HepG2 (cell line): ENCODE measurements around the gene RSKR. TPM values are rescaled to one million over a fixed set of nuclear protein-coding genes. Genes with fewer than 3 reads are reported as not detected.

ENCODE experiments used
- AGO2 ChIP-seq: fragments of 200-400 bp; formaldehyde crosslinking; optimal IDR thresholded peaks from 2 replicates; pipeline ENCODE3; 2017; ENCODE audit warnings: mild to moderate bottlenecking, low read depth, low read length, moderate library complexity
- ARNT2 ChIP-seq: sonication (generic); formaldehyde crosslinking; IDR thresholded peaks from 2 replicates; pipeline ENCODE4 v1.8.0; 2022; ENCODE audit warnings: mild to moderate bottlenecking, low read depth, missing genetic modification reagents, moderate library complexity
- DDIT3 ChIP-seq: sonication (generic); formaldehyde crosslinking; IDR thresholded peaks from 2 replicates; pipeline ENCODE4 v1.4.0; 2020; ENCODE audit warnings: mild to moderate bottlenecking, missing genetic modification reagents
- EEA1 ChIP-seq: sonication (generic); formaldehyde crosslinking; IDR thresholded peaks from 2 replicates; pipeline ENCODE4 v1.5.1; 2020; ENCODE audit warnings: mild to moderate bottlenecking, missing genetic modification reagents, borderline replicate concordance
- FIP1L1 ChIP-seq: fragments of 200-400 bp; formaldehyde crosslinking; IDR thresholded peaks from 2 replicates; pipeline ENCODE4 v1.6.1; 2018; ENCODE audit warnings: low read depth, mild to moderate bottlenecking, low read length, moderate library complexity, borderline replicate concordance; ENCODE audit not compliant: insufficient read depth
- HMG20B ChIP-seq: conservative IDR thresholded peaks from 2 replicates; pipeline ENCODE4 v1.6.1; 2016; ENCODE audit warnings: missing genetic modification reagents, missing compliant biosample characterization
- IRF9 ChIP-seq: sonication (generic); formaldehyde crosslinking; IDR thresholded peaks from 2 replicates; pipeline ENCODE4 v1.8.0; 2022; ENCODE audit warnings: missing genetic modification reagents, mild to moderate bottlenecking, borderline replicate concordance
- MEF2D ChIP-seq: sonication (generic); formaldehyde crosslinking; IDR thresholded peaks from 2 replicates; pipeline ENCODE4 v1.5.1; 2020; ENCODE audit warnings: mild to moderate bottlenecking, missing genetic modification reagents
- MEIS2 ChIP-seq: sonication (generic); formaldehyde crosslinking; IDR thresholded peaks from 2 replicates; pipeline ENCODE4 v1.9.0; 2021; ENCODE audit warnings: mild to moderate bottlenecking, missing genetic modification reagents
- NFE2L2 ChIP-seq: fragments of 150-350 bp; IDR thresholded peaks from 2 replicates; pipeline ENCODE4 v1.6.1; 2014; ENCODE audit warnings: low read length
- NONO ChIP-seq, 2 experiments: fragments of 450-650 bp in 1 of 2; sonication (generic) in 1 of 2; formaldehyde crosslinking in 1 of 2; IDR thresholded peaks in 1 of 2; conservative IDR thresholded peaks in 1 of 2; 2 replicates each; pipeline versions ENCODE4 v1.6.1 to v1.8.0; 2017 to 2022; ENCODE audit warnings: mild to moderate bottlenecking in 1 of 2, missing genetic modification reagents in 1 of 2, moderate library complexity in 1 of 2
- NR2F1 ChIP-seq, 2 experiments: fragments of 450-650 bp in 1 of 2; formaldehyde crosslinking in 1 of 2; IDR thresholded peaks; 2 replicates each; pipeline versions ENCODE4 v1.5.0 to v1.6.1; 2016 to 2020; ENCODE audit warnings: mild to moderate bottlenecking in 1 of 2, missing compliant biosample characterization in 1 of 2, missing genetic modification reagents in 1 of 2, moderate library complexity in 1 of 2
- SOX5 ChIP-seq: IDR thresholded peaks from 2 replicates; pipeline ENCODE4 v1.6.1; 2016; ENCODE audit warnings: borderline replicate concordance
- ZHX1 ChIP-seq: sonication (generic); formaldehyde crosslinking; IDR thresholded peaks from 2 replicates; pipeline ENCODE4 v1.8.1; 2022; ENCODE audit warnings: low read depth, mild to moderate bottlenecking, missing genetic modification reagents
- ZNF121 ChIP-seq: sonication (generic); formaldehyde crosslinking; IDR thresholded peaks from 2 replicates; pipeline ENCODE4 v1.5.0; 2020; ENCODE audit warnings: mild to moderate bottlenecking, missing genetic modification reagents
- ZNF136 ChIP-seq: sonication (generic); formaldehyde crosslinking; IDR thresholded peaks from 2 replicates; pipeline ENCODE4 v1.8.1; 2022; ENCODE audit warnings: low read depth, mild to moderate bottlenecking, moderate library complexity, missing genetic modification reagents
- ZNF276 ChIP-seq: sonication (generic); formaldehyde crosslinking; IDR thresholded peaks from 2 replicates; pipeline ENCODE4 v1.4.0; 2020; ENCODE audit warnings: mild to moderate bottlenecking, low read depth, missing genetic modification reagents
- ZNF607 ChIP-seq: sonication (generic); formaldehyde crosslinking; IDR thresholded peaks from 2 replicates; pipeline ENCODE4 v1.5.1; 2020; ENCODE audit warnings: missing genetic modification reagents, mild to moderate bottlenecking, borderline replicate concordance
- ZNF761 ChIP-seq: sonication (generic); formaldehyde crosslinking; conservative IDR thresholded peaks from 2 replicates; pipeline ENCODE4 v1.4.0; 2020; ENCODE audit warnings: mild to moderate bottlenecking, missing genetic modification reagents
- ZNF800 ChIP-seq: sonication (generic); formaldehyde crosslinking; IDR thresholded peaks from 2 replicates; pipeline ENCODE4 v1.4.0; 2020; ENCODE audit warnings: missing genetic modification reagents
- polyA plus RNA-seq, 8 experiments: library from polyadenylated mRNA; depleted of rRNA in 3 of 8; stranded (reverse) in 7 of 8; unstranded in 1 of 8; fragments of >200 nt; fragmentation: Illumina TruSeq in 4 of 8; extraction: Trizol in 4 of 8; gene quantifications; 2 replicates each; pipeline versions ENCODE4 v1.2.1 to v1.2.3, GENCODE V29; 2011 to 2016; ENCODE audit warnings: low read depth in 4 of 8, missing spikeins in 1 of 8, mixed read lengths in 1 of 8; ENCODE audit not compliant: insufficient read depth in 1 of 8
- total RNA-seq, 5 experiments: library from RNA; depleted of rRNA; stranded (reverse); fragments of >200 nt; fragmentation: Illumina TruSeq; extraction: Trizol; gene quantifications; 2 replicates each; pipeline ENCODE4 v1.2.3, GENCODE V29; 2016; ENCODE audit warnings: low read depth in 1 of 5

RSKR gene
- total and polyA plus RNA-seq, 2 of the 13 experiments (the other 11 are each of a cell fraction or from before 2014, with no cell fraction given): 5.0 to 10.4 TPM

- TF ChIP-seq ZHX1 (CRISPR knock-in tag) (no peak), NFE2L2 (no peak), EEA1 (CRISPR knock-in tag) (no peak), ZNF136 (CRISPR knock-in tag) (no peak), ZNF761 (no peak), ZNF607 (CRISPR knock-in tag) (no peak), NONO (IDR thresholded peaks at IDR 0.05) (no peak), NONO (CRISPR knock-in tag; conservative IDR thresholded peaks at IDR 0.05) (no peak; the same call in 1 of the 2 replicates), AGO2 (peak; percentile 70), FIP1L1 (no peak), ARNT2 (peak; percentile 54; the same call in 1 of the 2 replicates), MEIS2 (CRISPR knock-in tag) (no peak), ZNF800 (CRISPR knock-in tag) (peak; percentile 64; the same call in 1 of the 2 replicates), HMG20B (CRISPR knock-in tag) (0 out of 2 replicates have a peak, but pooled peaks have one; percentile 29), IRF9 (no peak), SOX5 (CRISPR knock-in tag) (peak; percentile 86), DDIT3 (CRISPR knock-in tag) (no peak), NR2F1 (CRISPR knock-in tag; IDR thresholded peaks at IDR 0.05) (peak; percentile 53 to 61; a peak in 2 of 4 replicates), ZNF121 (CRISPR knock-in tag) (no peak), MEF2D (peak; percentile 79), ZNF276 (CRISPR knock-in tag) (no peak)
Measured at GRCh38 chr17:28576758-28577465, 37.1 kb downstream of the RSKR start, which contains the start of gene ALDOC (continued).
